ENCODE measurements around the gene PRELP.

The PRELP gene

DNA sequence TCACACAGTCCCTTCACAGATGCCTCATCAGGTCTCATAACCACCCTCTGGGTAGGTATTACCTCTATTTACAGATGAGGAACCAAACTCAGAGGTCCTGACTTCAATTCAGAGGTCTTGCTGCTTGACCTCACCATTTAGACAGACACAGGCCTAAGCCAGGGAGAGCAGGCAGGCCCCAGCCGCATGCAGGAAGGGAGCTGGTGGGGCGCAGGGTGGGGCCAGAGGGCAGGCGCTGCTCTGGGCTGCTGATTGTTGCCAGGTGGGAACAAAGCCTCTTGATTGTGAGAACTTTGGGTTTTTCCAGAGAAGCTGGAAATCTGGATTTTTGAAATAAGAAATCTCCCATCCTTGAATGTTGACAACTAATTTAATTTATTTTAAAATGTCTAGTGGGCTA is 19.9 kb upstream of the PRELP start:
- no peak overlapping the region for H3K27ac ChIP-seq
- TF ChIP-seq, protein P1, sequence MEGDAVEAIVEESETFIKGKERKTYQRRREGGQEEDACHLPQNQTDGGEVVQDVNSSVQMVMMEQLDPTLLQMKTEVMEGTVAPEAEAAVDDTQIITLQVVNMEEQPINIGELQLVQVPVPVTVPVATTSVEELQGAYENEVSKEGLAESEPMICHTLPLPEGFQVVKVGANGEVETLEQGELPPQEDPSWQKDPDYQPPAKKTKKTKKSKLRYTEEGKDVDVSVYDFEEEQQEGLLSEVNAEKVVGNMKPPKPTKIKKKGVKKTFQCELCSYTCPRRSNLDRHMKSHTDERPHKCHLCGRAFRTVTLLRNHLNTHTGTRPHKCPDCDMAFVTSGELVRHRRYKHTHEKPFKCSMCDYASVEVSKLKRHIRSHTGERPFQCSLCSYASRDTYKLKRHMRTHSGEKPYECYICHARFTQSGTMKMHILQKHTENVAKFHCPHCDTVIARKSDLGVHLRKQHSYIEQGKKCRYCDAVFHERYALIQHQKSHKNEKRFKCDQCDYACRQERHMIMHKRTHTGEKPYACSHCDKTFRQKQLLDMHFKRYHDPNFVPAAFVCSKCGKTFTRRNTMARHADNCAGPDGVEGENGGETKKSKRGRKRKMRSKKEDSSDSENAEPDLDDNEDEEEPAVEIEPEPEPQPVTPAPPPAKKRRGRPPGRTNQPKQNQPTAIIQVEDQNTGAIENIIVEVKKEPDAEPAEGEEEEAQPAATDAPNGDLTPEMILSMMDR (conservative IDR thresholded peaks at IDR 0.05) = no peak

DNA sequence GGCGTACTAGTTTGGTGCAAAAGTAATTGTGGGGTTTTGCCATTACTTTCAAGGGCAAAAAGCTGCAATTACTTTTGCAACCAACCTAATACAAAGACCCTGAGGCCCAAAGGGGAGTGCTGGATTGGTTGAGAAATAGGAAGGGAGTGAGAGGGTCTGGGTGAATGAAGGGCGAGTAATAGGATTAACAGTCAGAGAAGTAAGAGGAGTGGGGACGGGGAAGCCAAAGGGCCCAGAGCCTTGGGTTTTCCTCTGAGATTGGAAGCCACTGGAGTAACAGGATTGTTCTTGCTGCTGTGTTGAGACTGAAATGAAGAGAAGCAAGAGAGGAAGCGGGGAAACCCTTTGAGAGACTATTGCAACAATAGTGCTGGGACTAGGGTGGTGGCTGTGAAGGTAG is 19.0 kb upstream of the PRELP start:
- TF ChIP-seq, protein P1 (conservative IDR thresholded peaks at IDR 0.05) = no peak
- no peak overlapping the region for H3K27ac ChIP-seq

DNA sequence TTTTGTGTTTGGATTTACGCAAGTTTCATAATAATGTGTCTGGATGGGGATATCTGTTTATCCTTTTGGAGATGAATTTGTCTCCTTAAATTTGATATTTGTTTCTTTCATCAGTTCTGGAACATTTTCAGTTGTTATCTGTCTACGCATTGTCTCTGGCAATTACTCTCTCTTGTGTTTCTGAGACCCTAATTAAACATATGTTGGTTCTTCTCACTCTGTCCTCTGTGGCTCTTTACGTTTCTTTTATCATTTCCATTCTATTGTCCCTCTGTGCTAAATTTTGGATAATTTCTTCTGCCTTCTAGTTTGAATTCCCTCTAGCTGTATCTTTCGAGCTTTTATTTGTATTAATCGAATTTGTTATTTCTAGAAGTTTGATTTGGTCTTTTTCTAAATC is 17.5 kb upstream of the PRELP start:
- TF ChIP-seq, protein P1 (conservative IDR thresholded peaks at IDR 0.05) = no peak
- H3K27ac ChIP-seq = no peak overlapping the region

DNA sequence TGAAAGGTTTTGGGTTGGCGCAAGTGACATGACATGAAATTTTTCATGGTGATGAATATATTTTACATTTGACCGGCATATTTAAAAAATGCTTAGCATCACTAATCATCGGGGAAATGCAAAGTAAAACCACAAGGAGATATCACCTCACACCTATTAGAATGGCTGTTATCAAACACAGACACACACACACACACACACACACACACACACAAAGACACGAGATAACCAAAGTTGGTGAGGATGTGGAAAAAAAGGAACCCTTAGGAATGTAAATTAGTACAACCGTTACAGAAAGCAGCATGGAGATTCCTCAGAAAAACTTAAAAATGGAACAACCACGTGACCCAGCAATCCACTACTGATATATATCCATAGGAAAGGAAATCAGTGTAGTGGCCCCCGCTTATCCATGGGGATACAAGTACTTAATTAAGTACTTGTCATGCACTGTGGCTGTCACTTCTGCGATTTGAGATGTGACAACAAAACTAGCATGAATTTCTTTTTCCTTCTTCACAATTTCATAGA is 15.9 kb upstream of the PRELP start:
- H3K27ac ChIP-seq = no peak overlapping the region
- TF ChIP-seq, protein P1 (conservative IDR thresholded peaks at IDR 0.05) = no peak

DNA sequence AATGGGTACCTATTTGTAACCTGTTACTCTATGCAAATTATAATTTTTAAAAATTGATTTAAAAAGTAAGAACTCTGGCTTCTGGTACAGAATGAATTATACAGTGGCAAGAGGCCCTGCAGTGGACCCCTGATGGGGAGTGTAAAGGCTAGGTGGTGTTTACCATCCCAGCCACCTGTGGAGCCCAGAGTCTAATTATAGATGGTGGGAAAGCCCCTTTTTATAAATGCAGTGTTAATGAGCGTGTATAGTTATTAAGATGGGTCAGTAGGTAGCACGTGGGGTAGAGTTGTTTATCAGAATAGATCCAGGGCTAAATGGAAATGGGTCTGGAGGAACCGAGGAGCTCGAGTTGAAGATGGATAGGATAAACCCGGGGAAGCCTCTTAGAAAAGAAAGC is 13.9 kb upstream of the PRELP start:
- TF ChIP-seq, protein P1 (conservative IDR thresholded peaks at IDR 0.05) = no peak
- H3K27ac ChIP-seq = no peak overlapping the region

DNA sequence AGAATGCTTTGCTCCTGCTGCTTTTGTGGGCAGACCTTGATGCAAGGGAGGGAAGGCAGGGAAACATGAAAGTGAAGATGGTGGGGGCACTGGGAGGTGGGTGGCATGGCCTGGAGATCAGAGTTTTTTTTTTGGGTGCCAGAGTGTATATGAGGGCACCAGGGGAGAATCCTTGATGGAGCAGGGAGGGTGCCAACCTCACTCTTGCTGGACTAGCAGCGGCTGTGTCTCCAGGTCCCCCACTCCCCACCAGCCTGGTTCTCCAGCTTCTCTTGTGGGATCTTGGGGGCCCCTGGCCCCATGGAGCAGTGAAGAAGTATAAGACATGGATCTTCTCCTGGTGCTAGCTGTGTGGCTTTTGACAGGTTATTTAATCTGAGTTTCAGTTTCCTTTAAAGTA is 13.5 kb upstream of the PRELP start:
- TF ChIP-seq, protein P1 (conservative IDR thresholded peaks at IDR 0.05) = no peak
- no peak overlapping the region for H3K27ac ChIP-seq

DNA sequence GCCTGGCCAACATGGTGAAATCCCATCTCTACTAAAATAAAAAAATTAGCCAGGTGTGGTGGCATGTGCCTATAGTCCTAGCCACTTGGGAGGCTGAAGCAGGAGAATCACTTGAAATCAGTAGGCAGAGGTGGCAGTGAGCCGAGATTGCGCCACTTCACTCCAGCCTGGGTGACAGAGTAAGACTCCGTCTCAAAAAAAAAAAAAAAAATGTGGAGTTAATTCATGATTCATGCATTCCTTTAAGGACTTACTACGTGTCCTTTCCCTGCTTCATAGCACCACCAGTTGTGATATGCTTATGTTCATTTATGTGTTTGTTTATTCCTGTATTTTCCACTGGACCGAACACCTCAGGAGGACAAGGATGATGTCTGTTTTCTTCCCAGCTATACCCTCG is 12.7 kb upstream of the PRELP start:
- TF ChIP-seq, protein P1 (conservative IDR thresholded peaks at IDR 0.05) = no peak
- H3K27ac ChIP-seq = no peak overlapping the region
